Hematopoietic multipotent progenitor cell treated with erythropoietin and hydrocortisone succinate and interleukin-3 and kit ligand, for 8 days (in vitro differentiated cells): Measurements from ENCODE around the gene CAMKV.
"Not testable (repeated sequence)": the region's sequence is repeated elsewhere in the genome, so short reads cannot be mapped to it uniquely, and the experiment has no call there.

Experiments used
- DNase-seq: peaks from one replicate; pipeline ENCODE4 v3.0.0-alpha.2; 2015

The CAMKV gene

DNA sequence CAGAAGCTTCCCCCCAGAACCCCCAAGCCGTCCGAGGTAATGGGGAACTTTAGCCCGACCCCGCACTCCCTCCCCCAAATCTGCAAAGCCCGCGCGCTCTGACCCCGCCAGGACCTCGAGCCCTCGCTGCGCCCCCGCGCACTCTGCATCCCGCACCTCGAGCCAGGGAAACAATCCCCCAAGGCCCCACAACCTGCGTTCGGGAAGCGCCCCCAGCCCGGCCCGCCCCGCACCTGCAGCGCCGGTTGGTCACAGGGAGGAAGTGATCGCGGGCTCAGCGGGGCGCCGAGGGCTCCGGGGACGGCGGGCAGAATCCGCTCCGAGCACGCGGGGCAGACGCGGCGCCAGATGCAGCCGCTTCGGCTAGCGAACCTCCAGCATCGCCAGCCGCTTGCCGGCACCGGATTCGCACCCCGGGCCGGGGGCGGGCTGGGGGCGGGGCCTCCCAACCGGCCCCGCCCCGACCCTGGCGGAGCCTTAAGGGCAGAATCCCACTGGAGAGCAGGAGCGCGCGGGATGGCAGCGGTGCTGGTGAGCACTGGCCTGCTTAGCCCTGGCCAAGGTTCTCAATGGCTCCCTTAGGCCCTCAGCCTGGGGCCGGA, at the start of gene CAMKV:
Gene CAMKV, minus strand, starts transcription at position 382 of the 602 bp plus-strand sequence. CDS start 7,518 bp downstream, outside the sequence.
- DNase-seq: no peak

- not testable (repeated sequence) for DNase-seq
These were observed 48.3 kb upstream of the CAMKV start for GRCh38 chr3:49917806-49918590.

- DNase-seq: no peak
These were observed 47.0 kb upstream of the CAMKV start for GRCh38 chr3:49916686-49917085.

DNA sequence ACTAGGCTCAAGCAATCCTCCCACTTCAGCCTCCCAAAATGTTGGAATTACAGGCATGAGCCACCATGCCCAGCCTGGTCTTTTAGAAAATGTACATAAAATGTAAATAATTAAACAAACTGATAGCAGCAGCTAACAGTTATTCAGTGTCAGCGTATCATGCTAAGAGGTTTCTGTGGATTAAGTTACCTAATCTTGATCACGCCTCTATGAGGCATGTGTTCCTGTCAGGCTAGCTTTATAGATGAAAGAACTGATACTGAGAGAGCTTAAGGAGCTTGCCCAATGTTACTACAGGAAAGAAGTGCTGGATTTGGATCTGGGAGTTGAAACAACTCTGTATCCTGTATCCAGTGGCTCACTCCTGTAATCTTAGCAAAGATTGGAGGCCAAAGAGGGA, 45.2 kb upstream of the CAMKV start:
- no peak for DNase-seq

- no peak for DNase-seq
These were observed 43.2 kb upstream of the CAMKV start for GRCh38 chr3:49912881-49913281.

- DNase-seq: no peak
These were observed 41.9 kb upstream of the CAMKV start for GRCh38 chr3:49911611-49912010.

- DNase-seq: no peak
These were observed 41.4 kb upstream of the CAMKV start for GRCh38 chr3:49911124-49911420.

DNA sequence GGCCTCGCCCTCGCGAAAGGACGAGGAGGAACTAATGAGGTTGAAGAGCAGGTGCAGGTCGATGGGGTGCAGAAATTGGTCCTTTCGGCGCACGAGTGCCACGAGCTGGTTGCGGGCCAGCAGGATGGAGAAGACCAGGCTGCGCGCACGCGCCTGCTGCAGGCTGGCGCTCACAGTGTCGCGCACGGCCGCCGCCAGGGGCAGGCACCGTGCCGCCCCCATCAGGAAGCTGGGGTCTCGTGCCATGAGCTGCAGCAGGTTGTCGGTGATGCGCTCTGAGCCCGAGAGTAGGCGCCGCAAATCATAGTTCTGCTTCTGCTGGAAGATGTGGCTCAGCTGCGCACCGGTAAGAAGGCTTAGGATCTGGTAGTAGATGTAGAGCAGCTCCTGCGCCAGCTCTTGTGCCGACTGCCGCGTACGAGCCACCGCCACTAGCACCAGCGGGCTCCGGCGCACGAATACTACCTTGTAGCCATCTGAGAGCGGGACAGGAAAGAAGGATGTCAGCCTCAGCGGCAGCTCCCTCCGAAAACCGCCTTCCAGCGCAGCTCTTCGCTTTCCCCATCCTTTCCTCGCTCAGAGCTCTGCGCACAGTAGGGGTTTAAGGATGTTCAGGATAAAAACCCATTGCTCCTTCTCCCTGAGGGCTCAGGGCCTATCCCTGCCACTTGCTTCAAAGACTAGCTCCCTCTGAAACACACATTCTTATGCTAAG, 40.9 kb upstream of the CAMKV start:
- DNase-seq: no peak

DNA sequence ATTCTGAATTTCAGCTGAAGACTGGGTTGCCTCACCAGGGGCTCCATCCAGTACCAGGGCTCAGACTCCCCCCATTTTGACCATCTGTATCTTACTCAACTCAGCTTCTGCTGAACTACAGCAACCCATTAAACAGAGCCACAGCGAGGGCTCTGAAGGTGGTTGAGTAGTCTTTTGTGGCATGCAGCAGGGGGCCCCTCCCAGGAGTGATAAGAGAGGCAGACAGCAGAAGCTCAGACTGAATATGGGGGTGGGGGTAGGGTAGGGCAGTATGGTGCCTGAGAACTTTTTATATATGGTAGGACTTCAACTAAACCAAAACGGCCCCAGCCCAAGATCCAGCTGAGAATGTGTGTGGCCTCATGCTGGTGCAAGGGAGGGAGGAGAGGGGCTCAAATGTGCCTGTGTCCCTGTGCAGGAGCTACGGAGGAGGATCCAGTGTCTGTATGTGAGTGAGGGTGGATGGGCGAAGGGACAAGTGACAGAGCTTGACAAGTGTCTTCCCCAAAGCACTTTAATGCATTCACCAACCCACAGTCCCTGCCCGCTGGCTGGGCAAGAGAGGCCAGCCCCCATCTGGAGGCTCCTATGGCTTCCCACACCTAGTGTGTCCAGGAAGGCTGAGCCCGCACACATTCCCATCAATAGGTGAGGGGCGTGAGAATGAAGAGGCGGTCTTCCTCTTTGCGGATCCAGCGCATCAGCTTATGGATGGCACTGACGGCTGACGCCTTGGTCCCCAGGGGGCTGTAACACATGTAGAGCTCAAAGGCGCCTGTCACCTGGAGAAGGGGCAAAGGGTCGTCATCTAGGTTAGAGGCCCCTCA, 38.9 kb upstream of the CAMKV start:
- peak; percentile 76 for DNase-seq

GRCh38 chr3:49906073-49906743, 36.5 kb upstream of the CAMKV start:
- peak; percentile 75 for DNase-seq

DNA sequence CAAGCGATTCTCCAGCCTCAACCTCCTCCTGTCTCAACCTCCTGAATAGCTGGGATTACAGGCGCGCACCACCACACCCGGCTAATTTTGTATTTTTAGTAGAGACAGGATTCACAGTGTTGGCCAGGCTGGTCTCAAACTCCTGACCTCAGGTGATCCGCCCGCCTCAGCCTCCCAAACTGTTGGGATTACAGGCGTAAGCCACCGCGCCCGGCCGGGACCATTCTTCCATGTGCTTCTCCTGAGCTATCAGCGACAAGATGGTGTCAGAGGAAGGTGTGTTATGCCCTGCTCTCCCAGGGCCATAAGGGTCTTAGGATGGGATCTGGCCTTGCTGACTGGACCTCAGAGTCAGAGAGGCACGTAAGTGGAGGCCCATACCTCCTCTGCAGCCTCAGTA, 34.7 kb upstream of the CAMKV start:
- DNase-seq: not testable (repeated sequence)

- peak; percentile 79 for DNase-seq
These were observed 34.0 kb upstream of the CAMKV start, which contains the start of gene MST1R for GRCh38 chr3:49903451-49904424. Gene MST1R (minus strand): TSS chr3:49903873. CDS start chr3:49903609, 264 bp downstream.

GRCh38 chr3:49902511-49903345, 33.0 kb upstream of the CAMKV start:
- DNase-seq: no peak

DNA sequence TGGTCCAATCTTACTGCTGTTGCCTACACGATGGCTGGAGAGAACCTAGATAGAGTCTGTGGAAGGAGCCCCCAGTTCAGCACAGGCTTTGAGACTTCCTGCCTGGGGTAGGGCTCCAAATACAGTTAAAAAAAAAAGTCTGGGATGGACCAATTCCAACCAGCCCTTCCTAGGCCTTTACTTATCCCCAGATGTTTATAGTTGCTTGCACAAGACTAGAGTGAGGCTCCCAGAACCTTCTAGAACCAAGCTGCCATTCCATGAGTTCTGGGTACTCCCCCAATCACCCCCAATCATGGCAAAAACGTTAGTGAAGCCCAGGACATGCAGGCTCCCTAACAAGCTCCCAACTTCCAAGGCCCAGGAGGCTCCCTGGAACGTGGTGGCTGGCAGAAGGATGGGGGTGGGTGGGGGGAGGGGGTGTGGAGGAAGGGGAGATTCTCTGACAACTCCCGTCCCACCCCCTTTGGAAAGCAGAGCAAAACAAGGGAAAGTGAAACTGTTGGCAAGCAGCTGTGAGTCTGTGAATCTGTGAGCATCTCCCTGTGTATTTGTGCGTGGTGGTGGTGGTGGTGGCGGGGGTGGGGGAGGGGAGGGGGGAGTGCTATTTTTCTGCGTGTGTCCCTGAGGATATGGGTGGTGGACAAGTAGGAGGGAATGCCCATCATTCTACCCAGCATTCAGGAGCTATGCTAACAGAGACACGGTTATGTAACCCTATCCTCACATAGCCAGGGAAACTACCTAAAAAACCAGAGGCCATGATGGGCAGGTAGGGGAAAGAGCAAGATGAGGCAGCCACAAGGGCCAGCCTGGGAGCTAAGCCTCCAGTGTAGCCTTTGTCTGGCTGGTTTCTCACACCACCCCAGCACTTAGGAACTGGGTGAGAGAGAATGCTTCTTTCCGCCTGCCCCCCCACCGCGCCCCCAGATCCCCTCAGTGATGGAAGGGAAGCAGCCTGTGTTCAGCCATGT, 31.9 kb upstream of the CAMKV start:
- DNase-seq: no peak

DNA sequence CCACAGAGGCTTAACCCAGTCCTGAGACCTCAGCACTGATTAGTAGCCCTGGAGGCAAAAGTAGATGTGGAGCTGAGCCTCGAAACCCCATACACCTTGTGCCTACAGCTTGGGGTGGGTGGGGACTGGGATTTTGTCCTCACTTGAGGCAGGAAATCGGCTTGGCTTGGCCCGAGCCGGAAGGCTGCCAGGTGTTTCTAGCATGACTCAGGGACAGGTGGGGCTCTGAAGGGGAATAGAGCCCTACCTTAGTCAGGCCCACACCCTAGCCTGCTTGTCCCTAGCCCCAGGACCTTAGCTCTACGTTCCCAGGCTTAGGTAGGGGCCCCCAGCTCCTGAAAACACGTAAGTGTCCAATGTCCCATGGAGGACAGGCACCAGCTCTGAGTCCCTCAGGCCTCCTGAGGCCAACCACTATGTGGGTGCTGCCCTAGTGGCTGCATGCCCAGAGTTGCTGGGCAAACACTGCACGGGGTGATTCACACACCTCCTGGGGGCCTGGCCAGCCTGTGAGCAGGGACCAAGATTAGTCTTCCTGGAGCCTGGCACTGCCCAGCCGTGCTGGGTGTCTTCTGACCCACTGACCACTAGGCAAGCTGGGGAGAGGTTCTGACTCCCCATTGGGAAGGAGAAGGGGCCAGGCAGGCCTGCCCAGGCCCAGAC, 30.9 kb upstream of the CAMKV start:
- no peak for DNase-seq

DNA sequence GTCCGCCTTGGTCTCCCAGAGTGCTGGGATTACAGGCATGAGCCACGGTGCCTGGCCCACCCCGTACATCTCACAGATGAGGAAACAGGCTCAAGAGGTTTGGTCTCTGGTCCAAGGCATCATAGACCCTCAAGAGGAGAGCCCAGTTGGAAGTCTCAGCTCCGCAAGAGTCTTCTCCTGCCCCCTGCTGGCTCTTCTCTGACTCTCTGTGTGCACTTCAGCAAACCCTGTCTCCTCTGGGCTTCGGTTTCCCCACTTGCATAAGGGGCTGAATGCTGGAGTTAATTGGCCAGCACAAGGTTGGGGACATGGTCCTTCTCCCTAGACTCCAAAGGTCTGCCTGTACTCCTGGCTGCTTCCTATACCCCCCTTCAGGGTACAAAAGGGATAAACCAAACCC, 30.1 kb upstream of the CAMKV start:
- DNase-seq: peak; percentile 46

- no peak for DNase-seq
These were observed 29.3 kb upstream of the CAMKV start for GRCh38 chr3:49898991-49899390.

- DNase-seq: no peak
These were observed 26.6 kb upstream of the CAMKV start for GRCh38 chr3:49896345-49896744.
